PC-9 (cell line): ENCODE measurements around the gene RNF186.

Experiments
- CTCF ChIP-seq: fragments of 200-600 bp; sonication (generic); conservative IDR thresholded peaks from 2 replicates; pipeline ENCODE4 v1.6.1; 2017; ENCODE audit warnings: mixed run types, antibody characterized with exemption, mild to moderate bottlenecking, moderate library complexity
- EZH2 ChIP-seq: fragments of 200-600 bp; sonication (generic); IDR thresholded peaks from 2 replicates; pipeline ENCODE4 v1.8.0; 2017; ENCODE audit warnings: antibody characterized with exemption, low read depth

GRCh38 chr1:19776287-19776686 is 38.8 kb downstream of the RNF186 start:
- TF ChIP-seq CTCF (no peak), EZH2 (no peak)
